ENCODE results near the gene CCDC71L.

CCDC71L gene

DNA sequence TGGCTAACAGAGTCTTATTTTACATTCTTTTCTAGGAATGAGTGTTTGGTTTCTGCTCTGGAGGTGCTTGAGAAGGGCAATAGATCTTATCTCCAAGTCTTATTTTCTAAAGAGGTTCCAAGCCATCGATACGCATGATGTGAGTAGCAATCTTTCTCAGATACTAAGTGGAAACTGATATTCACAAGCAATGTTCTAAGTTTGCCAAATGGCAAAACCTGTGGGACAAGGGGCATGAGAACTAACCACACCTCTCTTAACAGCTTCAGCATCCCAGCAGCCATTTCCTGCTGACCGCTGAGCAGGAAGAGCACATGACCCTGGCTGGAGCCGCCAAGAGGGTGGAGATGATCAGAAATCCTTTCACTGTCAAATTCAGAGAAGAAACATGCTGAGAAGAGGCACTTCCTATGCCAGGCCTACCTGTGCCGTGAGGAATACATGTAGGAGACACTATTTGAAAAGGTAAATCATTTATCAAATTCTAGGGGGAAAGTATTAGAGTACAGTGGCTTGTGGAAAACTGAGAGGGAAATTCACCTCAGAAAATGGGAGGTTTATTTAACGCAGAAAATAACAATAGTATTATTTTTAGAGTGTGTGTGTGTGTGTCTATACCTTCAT is 35.2 kb downstream of the CCDC71L start:
- DNase-seq (ENCODE audit: low spot score) = no peak

DNA sequence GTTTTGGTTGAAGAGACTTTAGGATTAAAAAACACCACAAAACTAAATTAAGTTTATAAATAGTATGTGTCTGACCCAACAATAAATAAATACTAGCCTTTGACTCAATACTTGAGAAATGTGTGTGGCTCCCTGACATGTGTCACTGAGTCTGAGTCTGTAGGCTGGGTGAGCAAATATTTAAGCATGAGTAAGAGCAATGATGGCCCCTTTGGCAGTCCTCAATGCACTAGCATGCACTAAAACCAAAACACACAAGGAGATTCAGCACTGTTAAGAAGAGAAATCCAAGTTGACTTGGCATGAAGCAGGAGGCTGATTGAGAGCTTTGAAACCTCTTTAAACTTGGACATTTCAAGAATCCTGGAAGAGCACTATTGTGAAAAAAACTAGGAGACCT is 37.1 kb downstream of the CCDC71L start:
- DNase-seq (ENCODE audit: low spot score) = no peak

DNA sequence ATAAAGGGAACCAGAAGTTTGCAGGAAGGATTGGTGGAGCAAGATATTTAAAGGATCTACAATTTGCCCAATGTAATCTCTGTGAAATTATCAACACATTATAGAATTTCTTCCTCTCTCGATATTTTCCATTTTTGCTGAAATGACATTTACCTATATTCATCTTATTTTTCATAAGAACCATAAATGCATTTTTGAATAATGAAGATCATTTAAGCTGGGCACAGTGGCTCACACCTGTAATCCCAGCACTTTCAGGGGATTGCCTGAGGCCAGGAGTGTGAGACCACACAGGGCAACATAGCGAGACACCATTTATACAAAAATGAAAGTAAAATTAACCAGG is 37.7 kb downstream of the CCDC71L start:
- DNase-seq (ENCODE audit: low spot score) = no peak

DNA sequence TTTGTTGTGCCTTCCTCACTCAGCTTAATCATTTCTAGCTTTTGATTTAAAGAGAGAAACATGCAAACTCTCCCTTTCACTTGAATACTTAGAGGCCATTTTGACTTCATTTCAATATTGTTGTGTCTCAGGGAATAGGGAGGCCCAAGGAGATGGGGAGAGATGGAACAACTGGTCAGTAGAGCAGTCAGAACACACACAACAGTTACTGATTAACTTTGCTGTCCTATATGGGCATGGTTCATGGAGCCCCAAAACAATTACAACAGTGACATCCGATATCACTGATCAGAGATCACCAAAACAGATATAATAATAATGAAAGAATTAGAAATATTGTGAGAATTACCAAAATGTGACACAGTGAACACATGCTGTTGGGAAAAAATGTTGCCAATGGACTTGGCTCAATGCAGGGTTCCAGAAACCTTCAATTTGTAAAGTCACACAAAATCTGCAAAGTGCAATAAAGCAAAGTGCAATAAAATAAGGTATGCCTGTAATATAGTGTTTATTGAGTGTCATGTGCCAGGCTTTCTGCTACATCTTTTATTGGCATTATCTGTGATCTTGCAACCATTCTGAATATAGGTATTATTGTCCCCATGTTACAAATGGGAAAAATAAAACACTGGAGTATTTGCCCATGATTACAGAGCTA is 38.2 kb downstream of the CCDC71L start:
- no peak for DNase-seq (ENCODE audit: low spot score)

DNA sequence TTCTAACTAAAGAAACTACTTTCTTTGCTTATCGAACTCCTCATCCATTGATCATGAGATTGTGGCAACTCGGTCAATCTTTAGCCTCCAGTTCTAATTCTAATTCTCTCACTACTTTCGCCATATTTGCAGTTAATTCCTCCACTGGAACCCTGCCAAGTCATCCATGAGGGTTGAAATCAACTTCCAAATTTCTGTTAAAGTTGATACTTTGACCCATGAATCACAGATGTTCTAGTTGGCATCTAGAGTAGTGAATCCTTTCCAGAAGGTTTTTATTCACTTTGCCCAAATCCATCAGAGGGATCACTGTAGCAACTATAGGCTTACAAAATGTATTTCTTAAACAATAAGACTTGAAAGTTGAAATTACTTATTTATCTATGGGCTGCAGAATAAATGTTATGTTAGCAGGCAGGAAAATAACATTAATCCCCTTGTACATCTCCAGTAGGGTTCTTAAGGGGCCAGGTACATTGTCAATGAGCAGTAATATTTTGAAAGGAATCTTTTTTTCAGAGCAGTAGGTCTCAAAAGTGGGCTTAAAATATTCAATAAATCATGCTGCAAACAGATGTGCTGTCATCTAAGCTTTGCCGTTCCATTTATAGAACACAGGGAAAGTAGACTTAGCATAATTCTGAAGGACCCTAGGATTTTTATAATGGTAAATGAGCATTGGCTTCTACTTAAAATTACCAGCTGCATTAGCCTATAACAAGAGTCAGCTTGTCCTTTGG is 39.4 kb downstream of the CCDC71L start:
- no peak for DNase-seq (ENCODE audit: low spot score)

DNA sequence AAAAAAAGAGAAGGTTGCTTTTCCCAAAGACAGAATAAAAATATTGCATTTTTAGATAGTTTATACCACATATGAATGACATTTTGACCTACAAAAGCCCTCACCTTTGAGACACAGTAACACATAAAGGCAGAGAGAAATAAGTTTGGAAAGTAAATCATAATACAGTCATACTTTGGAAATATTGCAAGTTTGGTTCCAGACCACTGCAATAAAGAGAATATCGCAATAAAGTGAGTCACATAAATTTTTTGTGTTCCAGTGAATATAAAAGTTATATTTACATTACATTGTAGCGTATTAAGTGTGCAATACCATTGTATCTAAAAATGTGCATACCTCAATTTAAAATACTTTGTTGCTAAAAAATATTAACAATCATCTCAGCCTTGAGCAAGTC is 40.3 kb downstream of the CCDC71L start:
- no peak for DNase-seq (ENCODE audit: low spot score)

DNA sequence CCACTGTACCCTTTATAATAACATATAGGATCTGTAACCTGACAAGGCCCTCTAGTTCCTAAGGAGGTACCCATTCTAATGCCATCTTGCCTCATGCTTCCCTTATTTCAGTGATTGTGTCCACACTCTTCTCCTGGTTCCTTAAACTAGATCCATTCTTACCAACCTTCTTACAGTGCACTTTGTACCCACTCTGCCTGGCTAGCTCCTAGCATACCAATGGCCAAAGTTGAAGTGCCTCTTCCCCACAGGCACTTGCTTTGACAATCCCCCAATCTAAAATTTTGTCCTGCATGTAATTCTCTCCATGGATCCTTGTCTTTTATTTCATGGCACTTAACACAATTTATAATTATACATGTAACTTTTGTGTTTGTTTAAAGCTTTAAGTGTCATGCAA is 40.9 kb downstream of the CCDC71L start:
- DNase-seq (ENCODE audit: low spot score) = no peak

DNA sequence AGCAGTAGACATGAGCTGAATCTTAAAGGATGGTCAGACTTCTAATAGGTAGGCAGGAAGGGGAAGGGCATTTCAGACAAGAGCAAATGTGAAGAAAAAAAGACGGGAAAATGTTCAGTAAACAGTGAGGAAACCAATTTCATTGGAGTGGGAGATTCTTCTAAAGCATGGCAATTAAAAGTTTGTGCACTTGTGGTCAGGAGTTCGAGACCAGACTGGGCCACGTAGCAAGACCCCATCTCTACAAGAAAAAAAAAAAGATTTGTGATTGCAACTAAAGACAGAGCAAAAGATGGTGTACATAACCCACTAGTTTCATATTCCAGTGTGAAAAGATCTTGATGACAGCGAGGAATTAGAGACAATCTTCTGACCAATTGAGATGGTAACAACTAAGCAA is 41.7 kb downstream of the CCDC71L start:
- no peak for DNase-seq (ENCODE audit: low spot score)

DNA sequence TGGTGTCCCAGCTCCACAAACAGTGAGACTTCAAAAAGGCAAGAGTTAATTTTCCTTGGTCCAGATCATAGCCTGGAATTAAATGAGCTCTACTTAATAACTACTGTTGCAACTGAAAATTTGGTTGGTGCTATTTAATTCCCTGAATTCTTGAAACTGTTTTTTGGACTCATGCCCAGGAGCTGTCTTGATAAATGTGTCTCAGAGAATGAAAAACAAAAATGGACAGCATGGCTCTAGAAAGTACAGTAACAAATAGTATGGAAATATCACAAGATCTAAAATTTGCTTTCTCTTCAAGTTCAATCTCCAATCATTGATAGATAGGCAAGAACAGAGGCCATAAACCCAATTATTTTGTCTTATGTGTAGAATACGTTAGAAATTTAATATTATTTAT is 42.5 kb downstream of the CCDC71L start:
- DNase-seq (ENCODE audit: low spot score) = peak; percentile 6

DNA sequence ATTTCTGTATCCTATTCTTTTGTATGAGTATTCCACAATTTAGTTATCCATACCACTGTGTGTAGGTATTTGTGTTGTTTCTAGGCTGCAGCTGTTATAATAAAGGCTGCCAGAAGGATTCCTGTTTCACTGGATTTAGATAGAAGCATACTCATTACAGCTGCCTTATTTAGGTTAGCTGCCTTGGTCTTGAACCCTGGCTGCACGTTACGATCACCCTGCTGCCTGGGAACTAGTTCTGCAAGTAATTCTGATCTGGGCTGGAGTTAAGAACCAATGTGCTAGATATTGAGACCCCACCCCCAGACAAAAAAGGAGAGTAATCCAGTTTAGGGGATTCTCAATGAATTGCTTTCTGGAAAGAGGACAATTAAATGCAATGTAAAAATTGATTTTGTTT is 43.1 kb downstream of the CCDC71L start:
- DNase-seq (ENCODE audit: low spot score) = no peak

DNA sequence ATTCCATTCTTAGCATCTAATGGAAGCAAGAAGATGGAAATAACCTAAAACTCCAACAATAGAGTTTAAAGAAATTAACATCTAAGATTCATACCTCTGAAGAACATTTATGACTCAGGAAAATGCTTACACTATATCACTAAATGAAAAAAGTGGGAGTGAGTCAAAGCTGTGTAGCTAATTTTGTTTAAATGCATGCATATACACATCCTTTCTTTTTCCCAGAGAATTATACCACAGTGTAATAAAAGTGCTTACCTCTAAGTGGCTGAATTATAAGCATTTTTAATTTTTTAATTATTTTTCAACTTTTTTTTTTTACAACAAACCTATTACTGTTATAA is 44.3 kb downstream of the CCDC71L start:
- DNase-seq (ENCODE audit: low spot score) = no peak

DNA sequence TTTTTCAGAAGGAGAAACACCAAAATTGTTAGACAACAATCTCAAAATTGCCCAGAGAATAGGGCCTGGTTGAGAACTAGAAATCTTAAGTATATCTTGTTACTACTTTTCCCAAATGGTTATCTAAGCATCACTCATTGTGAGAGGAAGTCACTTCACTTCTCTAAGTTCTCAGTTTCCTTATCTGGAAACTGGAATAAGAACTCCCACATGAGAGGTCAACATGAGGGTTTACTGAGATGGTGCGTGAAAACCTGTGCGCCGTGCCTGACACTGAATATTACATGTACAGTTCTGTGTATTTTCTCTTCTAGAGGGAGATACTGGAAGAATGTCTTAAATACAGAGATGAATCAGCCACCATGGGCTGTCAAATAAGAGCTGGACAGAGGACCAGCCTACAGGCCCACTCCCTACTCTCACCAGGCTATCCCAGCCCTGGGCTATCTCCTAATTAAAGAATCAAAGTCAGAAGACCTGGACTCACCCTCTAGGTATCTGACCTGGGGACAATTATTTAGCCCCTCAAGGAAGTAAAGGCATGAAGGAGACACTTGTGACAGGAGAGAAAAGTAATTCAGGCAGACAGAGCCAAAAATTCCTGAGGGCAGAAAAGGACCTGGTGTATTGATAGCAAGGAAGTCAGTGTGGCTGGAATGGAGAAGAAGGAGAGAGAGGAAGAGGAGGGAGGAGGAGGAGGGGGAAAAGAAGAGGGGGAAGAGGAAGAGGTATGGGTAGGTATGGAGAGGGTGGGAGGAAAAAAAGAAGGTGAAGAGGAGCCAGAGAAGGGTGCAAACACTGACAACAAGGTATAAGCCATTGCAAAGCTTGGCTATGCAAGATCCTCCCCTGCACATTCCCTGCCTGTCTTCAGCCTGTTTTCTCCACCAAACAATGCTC is 44.9 kb downstream of the CCDC71L start:
- no peak for DNase-seq (ENCODE audit: low spot score)

DNA sequence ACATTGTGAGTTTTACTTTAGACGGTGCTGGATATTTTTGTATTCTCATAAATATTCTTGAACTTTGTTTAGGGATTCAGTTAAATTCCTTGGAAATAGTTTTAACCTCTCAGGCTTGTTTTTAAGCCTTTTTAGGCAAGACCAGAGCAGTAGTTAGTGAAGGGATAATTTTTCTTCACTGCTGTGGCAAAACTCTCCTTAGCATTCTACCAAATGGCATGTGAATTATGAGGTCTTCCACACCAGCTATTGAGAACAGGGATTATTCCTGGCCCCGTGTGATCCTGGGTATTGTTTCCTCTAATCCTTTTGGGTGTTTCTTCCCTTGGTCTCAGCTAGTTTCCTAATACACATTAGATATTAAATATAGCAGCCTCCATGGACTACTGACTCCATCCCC is 46.2 kb downstream of the CCDC71L start:
- no peak for DNase-seq (ENCODE audit: low spot score)

DNA sequence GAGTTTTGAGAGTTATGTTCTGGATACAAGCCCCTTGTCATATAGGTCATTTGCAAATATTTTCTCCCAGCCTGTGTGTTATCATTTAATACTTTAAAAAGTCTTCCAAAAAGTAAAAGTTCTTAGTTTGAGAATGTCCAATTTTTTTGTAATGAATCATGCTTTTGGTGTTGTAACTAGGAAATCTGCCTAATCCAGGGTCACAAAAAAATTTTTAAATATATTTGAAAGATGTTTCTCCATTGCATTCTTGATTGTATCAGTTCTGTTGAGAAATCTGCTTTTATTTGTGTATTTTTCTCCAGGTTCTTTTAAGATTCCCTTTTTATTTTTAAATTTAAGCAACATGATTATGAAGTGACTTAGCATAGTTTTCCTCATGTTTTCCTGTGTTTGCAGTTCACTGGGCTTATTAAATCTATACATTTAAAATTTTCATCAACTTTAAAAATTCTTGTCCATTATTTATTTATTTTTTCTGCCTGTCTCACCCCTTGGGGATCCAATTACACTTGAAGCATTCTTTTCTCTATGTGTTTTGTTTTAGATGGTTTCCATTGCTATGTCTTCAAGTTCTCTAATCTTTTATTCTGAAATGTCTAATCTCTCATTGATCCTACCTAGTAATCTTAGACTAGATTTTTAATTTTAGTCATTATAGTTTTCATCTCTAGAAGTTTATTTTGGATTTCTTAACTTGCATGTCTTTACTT is 47.0 kb downstream of the CCDC71L start:
- no peak for DNase-seq (ENCODE audit: low spot score)

DNA sequence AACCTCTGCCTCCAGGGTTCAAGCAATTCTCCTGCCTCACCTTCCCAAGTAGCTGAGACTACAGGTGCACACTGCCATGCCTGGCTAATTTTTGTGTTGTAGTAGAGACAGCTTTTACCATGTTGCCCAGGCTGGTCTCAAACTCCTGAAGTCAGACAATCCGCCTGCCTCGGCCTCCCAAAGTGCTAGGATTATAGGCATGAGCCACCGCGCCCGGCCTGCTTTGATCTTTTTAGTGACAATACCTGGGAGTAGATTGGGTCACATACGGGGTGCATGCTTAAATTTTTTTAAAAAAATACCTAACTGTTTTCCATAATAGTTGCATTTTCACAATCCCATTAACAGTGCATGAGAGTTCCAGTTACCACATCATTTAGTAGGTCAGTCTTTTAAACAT is 47.7 kb downstream of the CCDC71L start:
- DNase-seq (ENCODE audit: low spot score) = no peak

DNA sequence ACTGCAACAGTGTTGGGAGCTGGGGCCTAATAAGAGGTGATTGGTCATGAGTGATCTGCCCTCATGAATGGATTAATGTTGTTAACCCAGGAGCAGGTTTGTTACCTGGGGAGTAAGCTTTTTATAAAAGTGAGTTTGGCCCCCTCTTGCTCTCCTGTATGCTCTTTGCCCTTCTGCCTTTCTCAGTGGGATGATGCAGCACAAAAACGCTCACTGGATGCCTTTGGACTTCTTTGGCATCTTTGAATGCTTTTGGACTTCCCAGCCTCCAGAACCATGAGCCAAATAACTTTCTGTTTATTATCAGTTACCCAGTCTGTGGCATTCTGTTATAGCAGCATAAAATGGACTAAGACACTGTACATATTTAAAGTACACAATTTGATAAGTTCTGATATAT is 48.5 kb downstream of the CCDC71L start:
- DNase-seq (ENCODE audit: low spot score) = no peak

DNA sequence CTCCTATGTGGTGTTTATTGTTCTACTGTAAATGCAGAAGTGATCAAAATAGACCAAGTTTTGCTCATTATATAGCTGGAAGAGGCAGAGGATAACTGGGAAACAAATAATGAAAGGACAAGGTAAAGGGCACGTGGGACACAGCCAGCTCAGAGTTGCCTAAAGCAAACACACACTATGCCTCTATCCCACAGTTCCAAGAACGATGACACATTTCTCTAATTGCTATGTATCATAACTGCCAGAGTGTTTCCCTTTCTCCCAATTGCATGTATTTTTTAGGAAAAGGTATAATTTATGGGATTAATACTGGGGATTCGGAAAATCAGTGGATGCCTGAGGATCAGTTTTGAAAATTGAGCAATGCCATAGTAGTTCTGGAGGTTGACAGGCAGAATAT is 49.0 kb downstream of the CCDC71L start:
- DNase-seq (ENCODE audit: low spot score) = no peak

DNA sequence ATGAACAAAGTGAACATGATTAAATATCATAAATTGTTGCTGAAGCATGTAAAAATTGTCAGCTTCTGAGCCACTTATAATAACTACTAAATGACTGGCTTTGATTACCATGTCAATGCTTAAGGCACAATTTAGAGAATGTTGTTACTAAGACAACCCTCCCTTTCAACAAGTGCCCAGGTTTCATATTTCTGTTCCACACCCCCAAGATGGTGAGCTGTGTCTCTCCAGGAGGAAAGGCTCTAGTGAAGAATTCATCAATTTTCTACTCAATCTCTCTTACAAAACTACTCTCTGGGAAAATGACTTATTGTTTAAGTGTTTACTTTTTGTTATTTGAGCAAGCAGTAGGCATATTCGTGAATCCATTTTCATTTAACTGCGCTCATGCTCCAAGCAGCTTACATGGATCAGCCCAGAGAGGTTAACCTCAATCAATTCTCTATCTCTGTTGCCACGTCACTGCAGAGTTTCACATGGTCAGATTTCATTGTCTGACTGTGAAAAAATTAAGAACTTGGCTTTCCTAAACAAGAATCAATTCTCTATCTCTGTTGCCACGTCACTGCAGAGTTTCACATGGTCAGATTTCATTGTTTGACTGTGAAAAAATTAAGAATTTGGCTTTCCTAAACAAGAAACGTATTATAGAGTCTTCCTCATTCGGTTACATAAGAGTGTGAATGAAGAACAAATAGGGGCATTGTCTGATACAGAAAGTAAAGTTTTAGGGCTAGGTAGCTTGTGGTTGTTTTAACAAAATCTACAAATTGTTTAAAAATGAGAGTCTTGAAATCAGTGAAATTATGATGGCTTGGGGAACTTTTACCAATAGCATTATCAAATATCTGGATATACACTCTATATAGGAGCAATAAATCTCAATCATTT is 49.7 kb downstream of the CCDC71L start:
- no peak for DNase-seq (ENCODE audit: low spot score)

DNA sequence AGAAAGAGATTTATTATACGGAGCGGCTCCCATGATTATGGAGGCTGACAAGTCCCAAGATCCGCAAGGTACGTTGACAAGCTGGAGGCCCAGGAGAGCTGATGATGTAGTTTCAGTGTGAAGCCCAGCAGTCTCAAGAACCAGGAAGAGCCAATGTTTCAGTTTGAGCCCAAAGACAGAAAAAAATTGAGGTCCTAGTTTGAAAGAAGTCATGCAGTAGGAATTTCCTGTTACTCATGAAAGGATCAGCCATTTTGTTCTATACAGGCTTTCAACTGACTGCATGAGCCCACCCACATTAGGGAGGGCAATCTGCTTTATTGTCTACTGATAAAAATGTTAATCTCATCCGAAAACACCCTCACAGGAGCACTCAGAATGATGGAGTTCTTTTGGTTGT is 51.5 kb downstream of the CCDC71L start:
- no peak for DNase-seq (ENCODE audit: low spot score)

DNA sequence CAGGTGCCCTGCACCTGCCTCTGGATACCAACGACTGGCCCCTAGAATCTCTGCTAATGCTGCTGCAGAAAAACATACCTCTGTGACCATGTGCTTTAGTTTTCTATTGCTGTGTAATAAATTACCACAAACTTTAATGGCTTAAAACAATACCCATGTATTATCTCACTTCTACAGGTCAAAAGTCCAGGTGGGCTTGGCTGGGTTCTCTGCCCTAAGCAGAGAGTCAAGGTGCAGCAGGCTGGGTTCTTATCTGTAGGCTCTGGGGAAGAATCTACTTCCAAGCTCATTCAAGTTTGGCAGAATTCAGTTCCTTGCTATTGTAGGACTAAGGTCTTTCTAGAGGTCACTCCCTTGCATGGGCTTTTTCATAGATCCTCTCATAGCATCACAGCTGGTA is 52.3 kb downstream of the CCDC71L start:
- no peak for DNase-seq (ENCODE audit: low spot score)

Data from cerebellar cortex (tissue), 1 donor.